GM21526 (cell line): ENCODE measurements around the gene AIP.
"Not testable (repeated sequence)": the region's sequence is repeated elsewhere in the genome, so short reads cannot be mapped to it uniquely, and the experiment has no call there.

ENCODE experiments used
- ATAC-seq: cut with Tn5 transposase; IDR thresholded peaks from one replicate; pipeline ENCODE4 v1.9.1; 2021; ENCODE audit warnings: moderate library complexity; ENCODE audit not compliant: unreplicated experiment, low FRiP score

The AIP gene

GRCh38 chr11:67448220-67448609, 34.6 kb upstream of the AIP start:
- no peak for ATAC-seq

- ATAC-seq, result no peak
Measured at GRCh38 chr11:67449116-67449844, 33.5 kb upstream of the AIP start.

GRCh38 chr11:67450796-67451657, 31.8 kb upstream of the AIP start:
- no peak for ATAC-seq

- no peak for ATAC-seq
Measured at GRCh38 chr11:67451658-67451976, 31.2 kb upstream of the AIP start.

- ATAC-seq, result no peak
Measured at GRCh38 chr11:67452141-67452952, 30.5 kb upstream of the AIP start, which contains the start of gene GPR152. GPR152 (minus strand) TSS chr11:67452729; CDS start chr11:67452724, 5 bp downstream.

- no peak for ATAC-seq
Measured at GRCh38 chr11:67453816-67454732, 28.8 kb upstream of the AIP start.

GRCh38 chr11:67455054-67455453, 27.8 kb upstream of the AIP start, which contains the start of gene CABP4:
CABP4 (plus strand) TSS chr11:67455354; CDS start chr11:67455424, 70 bp downstream.
- no peak for ATAC-seq

- ATAC-seq, result no peak
Measured at GRCh38 chr11:67456068-67456705, 26.6 kb upstream of the AIP start.

- ATAC-seq, result no peak
Measured at GRCh38 chr11:67457453-67457852, 25.4 kb upstream of the AIP start.

- ATAC-seq, result no peak
Measured at GRCh38 chr11:67458266-67458665, 24.6 kb upstream of the AIP start.

GRCh38 chr11:67463186-67463585, 19.6 kb upstream of the AIP start:
- ATAC-seq, result no peak

GRCh38 chr11:67463680-67464410, 19.0 kb upstream of the AIP start:
- ATAC-seq, result no peak

- peak; percentile 55 for ATAC-seq
Measured at GRCh38 chr11:67464411-67465188, 18.2 kb upstream of the AIP start.

GRCh38 chr11:67465189-67465510, 17.7 kb upstream of the AIP start:
- no peak for ATAC-seq

- ATAC-seq, result not testable (repeated sequence)
Measured at GRCh38 chr11:67465530-67465929, 17.3 kb upstream of the AIP start.

GRCh38 chr11:67466367-67466766, 16.5 kb upstream of the AIP start:
- ATAC-seq, result no peak

GRCh38 chr11:67466962-67467771, 15.7 kb upstream of the AIP start:
- no peak for ATAC-seq
